Neutrophil (primary cell): ENCODE results near the gene OPN4.

Experiments
- H3K27ac ChIP-seq: fragments of 200-600 bp; sonication (generic); 2 replicates; pipeline ENCODE4 v1.5.1; 2016; ENCODE audit warnings: mild to moderate bottlenecking, moderate library complexity
- H3K27me3 ChIP-seq: fragments of 200-600 bp; sonication (generic); 2 replicates; pipeline ENCODE4 v1.6.0; 2016; ENCODE audit warnings: mild to moderate bottlenecking
- H3K36me3 ChIP-seq: fragments of 200-600 bp; sonication (generic); 2 replicates; pipeline ENCODE4 v1.5.1; 2017
- H3K4me1 ChIP-seq, 2 experiments: fragments of 200-600 bp in 1 of 2; sonication (generic) in 1 of 2; 1 replicate in 1 of 2; 2 replicates in 1 of 2; pipeline versions ENCODE4 v1.5.1 to v1.6.1; 2013 to 2016; ENCODE audit warnings: low read depth in 1 of 2, low read length in 1 of 2, mild to moderate bottlenecking in 1 of 2, moderate library complexity in 1 of 2; ENCODE audit not compliant: control insufficient read depth in 1 of 2, insufficient read depth in 1 of 2
- H3K4me3 ChIP-seq, 2 experiments: fragments of 200-600 bp in 1 of 2; sonication (generic) in 1 of 2; 1 replicate in 1 of 2; 2 replicates in 1 of 2; pipeline ENCODE4 v1.5.1; 2013 to 2016; ENCODE audit warnings: low read depth in 1 of 2, low read length in 1 of 2, mild to moderate bottlenecking in 1 of 2, moderate library complexity in 1 of 2
- H3K9me3 ChIP-seq: fragments of 200-600 bp; sonication (generic); 2 replicates; pipeline ENCODE4 v1.5.1; 2016
- TF ChIP-seq, protein P1 (sequence below): fragments of 200-600 bp; sonication (generic); IDR thresholded peaks from 2 replicates; pipeline ENCODE4 v1.5.1; 2016; ENCODE audit warnings: antibody characterized with exemption

OPN4 gene

DNA sequence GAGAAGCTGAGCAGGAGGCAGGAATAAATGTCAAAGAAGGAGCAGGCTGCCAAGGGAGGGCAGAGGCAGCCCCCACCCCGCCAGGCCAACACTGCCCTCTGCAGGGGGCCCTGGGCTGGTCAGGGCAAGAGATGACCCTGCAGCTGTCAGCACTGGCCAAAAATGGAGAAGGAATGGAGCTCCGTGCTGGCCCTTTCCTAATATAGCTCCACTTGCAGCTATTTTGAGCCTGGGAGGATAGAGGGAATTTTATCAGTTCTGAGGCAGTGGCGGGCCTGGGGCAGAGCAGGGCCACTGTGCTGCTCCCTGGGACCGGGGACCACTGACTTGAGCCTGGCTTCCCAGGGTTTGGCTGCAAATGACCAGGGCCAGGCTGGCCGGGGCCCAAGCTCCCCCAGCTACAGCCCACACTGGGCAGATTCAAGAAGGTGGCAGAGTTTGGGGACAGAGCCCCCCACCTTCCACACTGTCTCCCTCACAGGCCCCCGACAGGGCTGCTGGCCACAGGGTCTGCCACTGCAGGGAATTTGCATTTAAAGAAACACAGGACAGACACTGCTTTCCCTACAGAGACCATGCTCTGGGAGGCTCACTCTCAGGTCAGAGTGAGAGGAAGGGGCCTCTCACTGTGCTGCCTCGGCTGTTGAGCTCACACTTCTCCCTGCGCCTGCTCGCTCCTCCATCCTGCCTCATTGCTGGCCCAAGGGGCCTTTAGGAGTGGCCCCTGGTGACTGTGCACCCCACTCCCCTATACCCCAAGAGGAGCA is 30.2 kb downstream of the OPN4 start:
- TF ChIP-seq, protein P1, sequence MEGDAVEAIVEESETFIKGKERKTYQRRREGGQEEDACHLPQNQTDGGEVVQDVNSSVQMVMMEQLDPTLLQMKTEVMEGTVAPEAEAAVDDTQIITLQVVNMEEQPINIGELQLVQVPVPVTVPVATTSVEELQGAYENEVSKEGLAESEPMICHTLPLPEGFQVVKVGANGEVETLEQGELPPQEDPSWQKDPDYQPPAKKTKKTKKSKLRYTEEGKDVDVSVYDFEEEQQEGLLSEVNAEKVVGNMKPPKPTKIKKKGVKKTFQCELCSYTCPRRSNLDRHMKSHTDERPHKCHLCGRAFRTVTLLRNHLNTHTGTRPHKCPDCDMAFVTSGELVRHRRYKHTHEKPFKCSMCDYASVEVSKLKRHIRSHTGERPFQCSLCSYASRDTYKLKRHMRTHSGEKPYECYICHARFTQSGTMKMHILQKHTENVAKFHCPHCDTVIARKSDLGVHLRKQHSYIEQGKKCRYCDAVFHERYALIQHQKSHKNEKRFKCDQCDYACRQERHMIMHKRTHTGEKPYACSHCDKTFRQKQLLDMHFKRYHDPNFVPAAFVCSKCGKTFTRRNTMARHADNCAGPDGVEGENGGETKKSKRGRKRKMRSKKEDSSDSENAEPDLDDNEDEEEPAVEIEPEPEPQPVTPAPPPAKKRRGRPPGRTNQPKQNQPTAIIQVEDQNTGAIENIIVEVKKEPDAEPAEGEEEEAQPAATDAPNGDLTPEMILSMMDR = no peak
- Histone ChIP-seq H3K4me1 (no peaks in the 10 kb centered on the region), H3K27me3 (peaks cover 5% of the 10 kb centered on the region), H3K27ac (no peak overlapping the region), H3K36me3 (no peaks in the 10 kb centered on the region), H3K9me3 (no peaks in the 10 kb centered on the region), H3K4me3 (no peak overlapping the region)

DNA sequence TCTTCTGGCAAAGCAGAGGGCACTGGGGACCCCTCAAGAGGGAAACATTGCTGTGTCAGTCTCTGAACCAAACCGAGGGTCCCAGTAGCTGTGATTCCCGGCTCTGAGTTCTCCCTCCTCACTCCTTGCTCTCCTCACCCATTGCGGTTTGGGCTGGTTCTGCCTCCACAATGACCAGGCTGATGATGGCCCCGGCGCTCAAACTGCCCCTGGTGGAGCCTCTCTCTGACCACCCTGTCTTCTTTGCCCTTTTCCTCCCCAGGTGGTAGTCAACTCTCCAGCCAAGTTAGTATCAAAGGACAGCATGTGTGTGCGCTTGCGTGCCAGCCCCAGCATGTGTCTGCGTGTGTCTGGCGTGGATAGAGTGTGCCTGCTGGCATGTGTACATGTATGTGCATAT is 31.1 kb downstream of the OPN4 start:
- Histone ChIP-seq H3K4me1 (no peaks in the 10 kb centered on the region), H3K9me3 (no peaks in the 10 kb centered on the region), H3K27ac (no peak overlapping the region), H3K36me3 (no peaks in the 10 kb centered on the region), H3K27me3 (peaks cover 5% of the 10 kb centered on the region), H3K4me3 (no peak overlapping the region)
- TF ChIP-seq, protein P1 = no peak

DNA sequence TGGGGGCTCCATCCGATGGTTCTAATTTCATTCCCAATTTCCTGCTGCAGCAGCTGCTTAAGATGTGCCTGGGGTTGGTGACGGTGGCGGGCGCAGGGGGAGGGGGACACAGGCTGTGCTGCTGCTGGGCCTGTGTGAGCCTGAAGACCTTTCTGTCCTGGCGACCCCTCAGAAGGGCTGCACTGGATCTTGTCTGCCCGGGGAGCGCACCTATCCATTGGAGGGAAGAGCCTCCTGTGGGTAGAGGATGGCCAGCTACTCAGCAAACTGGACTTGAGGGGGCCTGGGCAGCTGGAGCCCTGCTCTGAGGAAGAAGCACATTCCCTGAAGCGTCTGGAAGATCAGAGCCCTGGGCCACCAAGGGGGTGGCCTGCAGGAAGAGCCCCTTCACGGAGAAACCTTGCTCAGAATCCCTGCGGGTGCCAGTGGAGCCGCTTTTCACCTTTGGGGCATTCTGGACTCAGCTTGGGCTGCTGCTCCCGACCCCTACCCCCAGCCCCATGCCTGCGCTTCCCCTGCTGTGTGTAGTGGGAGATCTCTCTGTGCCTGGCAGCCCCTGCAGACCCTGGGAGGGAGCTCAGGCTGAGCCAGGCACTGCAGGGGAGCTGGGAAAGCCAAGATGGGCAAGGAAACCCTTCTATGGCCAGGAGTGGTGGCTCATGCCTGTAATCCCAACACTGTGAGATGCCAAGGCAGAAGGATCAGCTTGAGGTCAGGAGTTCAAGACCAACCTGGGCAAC is 31.7 kb downstream of the OPN4 start:
- TF ChIP-seq, protein P1 = no peak
- Histone ChIP-seq H3K36me3 (no peaks in the 10 kb centered on the region), H3K9me3 (no peaks in the 10 kb centered on the region), H3K4me1 (no peaks in the 10 kb centered on the region), H3K4me3 (no peak overlapping the region), H3K27me3 (peaks cover 5% of the 10 kb centered on the region), H3K27ac (no peak overlapping the region)

DNA sequence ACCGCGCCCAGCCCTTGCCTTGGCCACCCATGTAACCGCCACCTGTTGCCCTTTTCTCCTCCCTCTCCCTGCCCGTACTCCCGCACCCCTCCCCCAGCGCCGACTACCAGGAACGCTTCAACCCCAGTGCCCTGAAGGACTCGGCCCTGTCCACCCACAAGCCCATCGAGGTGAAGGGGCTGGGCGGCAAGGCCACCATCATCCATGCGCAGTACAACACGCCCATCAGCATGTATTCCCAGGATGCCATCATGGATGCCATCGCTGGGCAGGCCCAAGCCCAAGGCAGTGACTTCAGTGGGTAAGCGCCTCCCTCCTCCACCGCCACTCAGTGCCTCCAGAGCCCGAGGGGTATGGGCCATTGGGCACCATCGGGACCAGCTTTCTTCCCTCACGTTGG is 32.6 kb downstream of the OPN4 start:
- Histone ChIP-seq H3K27ac (no peak overlapping the region), H3K4me1 (no peaks in the 10 kb centered on the region), H3K9me3 (no peaks in the 10 kb centered on the region), H3K4me3 (no peak overlapping the region), H3K36me3 (no peaks in the 10 kb centered on the region), H3K27me3 (peaks cover 5% of the 10 kb centered on the region)
- TF ChIP-seq, protein P1 = no peak

DNA sequence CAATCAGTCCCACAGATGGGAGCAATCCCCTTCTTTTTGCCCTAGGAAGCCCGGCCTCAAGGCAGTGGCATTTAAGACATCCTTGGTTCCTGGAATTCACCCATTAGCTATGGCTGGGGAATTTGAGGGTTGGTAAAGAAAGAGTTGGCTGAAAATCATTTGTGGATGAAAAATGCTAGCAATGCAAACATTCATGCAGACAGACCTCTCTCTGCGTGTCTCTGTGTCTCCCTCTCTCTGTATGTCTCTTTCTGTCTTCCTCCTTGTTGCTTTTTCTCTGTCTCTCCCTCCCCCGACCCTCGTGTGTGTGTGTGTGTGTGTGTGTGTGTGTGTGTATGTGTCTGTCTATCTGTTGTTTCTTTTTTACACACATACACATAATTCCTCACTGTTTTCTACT is 33.4 kb downstream of the OPN4 start:
- Histone ChIP-seq H3K4me1 (no peaks in the 10 kb centered on the region), H3K4me3 (no peak overlapping the region)
- TF ChIP-seq, protein P1 = no peak

More for the DNA sequence above, 33.4 kb downstream of the OPN4 start:
- H3K9me3 ChIP-seq = no peaks in the 10 kb centered on the region
- peaks cover 5% of the 10 kb centered on the region for H3K27me3 ChIP-seq
- no peak overlapping the region for H3K27ac ChIP-seq
- no peaks in the 10 kb centered on the region for H3K36me3 ChIP-seq
